ENCODE measurements around the gene BNIP5.

Gene BNIP5

DNA sequence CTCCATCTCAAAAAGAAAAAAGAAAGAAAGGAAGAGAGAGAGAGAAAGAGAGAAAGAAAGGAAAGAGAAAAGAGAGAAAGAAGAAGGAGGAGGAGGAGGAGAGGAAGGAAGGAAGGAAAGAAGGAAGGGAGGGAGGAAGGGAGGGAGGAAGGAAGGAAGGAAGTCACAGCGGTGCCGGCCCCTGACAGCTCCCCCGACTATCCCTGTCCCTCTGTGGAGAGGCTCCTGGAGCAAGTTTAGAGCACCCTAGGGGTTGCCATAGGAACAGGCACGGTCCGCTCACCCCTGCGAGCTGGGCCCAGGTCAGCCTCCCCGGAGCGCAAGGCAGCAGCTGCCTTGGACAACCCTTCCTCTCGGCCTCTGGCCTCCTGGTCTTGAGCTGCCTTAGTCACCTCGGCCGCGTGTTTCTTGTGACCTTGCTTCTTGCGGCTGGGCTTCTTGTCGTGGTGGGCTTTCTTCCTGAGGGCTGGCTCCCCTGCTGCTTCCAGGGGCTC, 6.8 kb downstream of the BNIP5 start:
- no peak overlapping the region for H3K4me3 ChIP-seq (ENCODE audit: low read length)
- no peak for DNase-seq (ENCODE audit: low read depth, low spot score)

DNA sequence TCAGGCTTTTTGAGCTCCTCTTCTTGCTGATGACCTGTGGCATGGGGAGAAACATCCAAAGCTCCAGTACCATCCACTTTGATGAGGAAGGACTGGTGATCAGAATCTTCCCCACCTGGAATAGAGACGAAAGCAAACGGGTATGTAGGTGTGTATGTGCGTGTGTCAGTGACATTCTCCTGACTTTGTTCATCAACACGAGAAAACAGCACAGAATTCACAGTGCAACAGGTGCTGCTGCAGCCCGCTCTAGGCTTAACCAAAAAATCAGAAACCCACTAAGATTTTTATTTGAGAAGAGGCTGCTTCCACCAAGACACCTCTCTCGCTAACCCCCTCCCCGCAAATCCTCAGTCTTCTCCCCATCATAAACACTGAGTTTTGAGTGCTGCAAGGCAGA, 8.1 kb downstream of the BNIP5 start:
- DNase-seq (ENCODE audit: low read depth, low spot score), result no peak
- H3K4me3 ChIP-seq (ENCODE audit: low read length), result no peak overlapping the region

DNA sequence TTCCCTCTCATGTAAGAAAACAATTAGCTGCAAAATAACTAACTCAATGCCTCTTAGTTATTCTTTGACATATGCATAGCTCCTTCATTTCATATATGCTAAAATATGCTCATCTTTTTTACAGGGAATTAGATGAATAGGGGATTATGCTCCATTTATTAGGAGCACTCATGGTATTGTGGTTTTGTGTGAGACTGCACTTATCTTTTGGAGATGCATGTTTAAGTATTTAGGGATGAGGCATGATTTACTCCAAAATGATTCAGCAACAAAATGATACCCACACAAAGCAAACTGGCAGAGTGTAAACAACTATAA, 8.8 kb downstream of the BNIP5 start:
- DNase-seq (ENCODE audit: low read depth, low spot score), result no peak
- no peak overlapping the region for H3K4me3 ChIP-seq (ENCODE audit: low read length)

DNA sequence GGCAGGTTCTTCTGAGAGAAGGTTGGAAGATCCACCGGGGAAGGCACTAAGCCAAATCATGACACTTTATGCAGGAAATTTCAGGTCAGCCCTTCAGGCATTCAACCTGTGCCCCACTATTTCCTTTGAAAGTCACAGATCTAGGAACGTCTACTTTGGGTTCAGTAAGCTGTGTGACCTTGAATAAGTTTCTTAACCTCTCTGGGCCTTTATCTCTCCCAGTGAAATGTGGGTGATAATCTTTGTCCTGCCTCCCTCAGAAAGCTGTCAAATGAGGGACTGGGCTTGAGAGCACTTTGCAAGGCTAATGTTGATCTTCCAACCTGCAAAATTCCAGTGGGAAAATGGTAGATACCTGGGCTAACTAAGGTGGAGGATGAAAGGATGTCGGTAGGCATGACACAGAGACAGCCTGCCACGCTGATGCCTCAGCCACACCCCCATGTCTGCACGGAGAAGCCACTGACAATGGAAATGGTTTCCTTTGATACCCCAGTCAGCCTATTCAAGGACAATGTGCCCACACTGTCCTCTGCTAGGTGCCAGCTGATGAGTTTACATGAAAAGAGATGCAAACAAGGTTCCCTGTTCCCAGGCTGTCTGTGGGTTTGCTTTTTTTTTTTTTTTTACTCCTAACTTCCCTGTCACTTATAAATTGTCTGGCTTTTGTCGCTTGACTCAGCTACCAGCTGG, 9.3 kb downstream of the BNIP5 start:
- no peak for DNase-seq (ENCODE audit: low read depth, low spot score)
- no peak overlapping the region for H3K4me3 ChIP-seq (ENCODE audit: low read length)

DNA sequence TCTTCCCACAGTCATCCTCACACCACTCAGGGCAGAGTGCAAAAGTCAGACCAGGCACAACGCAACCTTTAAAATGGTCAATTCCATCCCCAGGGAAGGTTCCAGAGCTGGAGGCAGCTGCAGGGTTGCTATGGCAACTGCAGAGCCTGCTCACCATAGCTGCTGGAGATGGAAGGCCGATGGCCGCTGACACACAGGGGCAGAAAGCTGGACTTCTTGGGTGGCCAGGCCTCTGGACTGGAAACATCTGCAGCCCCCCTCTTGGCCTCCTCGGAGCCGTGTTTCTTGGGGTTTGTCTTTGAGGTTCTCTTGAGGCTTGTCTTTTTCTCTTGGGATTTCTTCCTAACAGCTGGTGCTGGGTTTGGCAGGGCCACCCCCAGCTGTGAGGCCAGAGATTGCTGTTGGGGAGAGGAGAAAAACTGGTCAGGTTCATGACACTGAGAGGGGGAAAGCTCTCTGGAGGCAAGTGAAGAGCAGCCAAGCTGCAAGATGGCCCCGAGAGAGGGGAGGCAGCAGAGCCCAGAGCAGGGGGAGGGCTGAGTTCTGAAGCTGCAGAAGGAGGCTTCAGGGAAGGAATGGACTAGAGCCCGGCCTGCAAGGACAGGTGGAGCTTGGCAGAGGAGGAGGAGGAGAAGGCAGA, 10.2 kb downstream of the BNIP5 start:
- DNase-seq (ENCODE audit: low read depth, low spot score), result no peak
- no peak overlapping the region for H3K4me3 ChIP-seq (ENCODE audit: low read length)

DNA sequence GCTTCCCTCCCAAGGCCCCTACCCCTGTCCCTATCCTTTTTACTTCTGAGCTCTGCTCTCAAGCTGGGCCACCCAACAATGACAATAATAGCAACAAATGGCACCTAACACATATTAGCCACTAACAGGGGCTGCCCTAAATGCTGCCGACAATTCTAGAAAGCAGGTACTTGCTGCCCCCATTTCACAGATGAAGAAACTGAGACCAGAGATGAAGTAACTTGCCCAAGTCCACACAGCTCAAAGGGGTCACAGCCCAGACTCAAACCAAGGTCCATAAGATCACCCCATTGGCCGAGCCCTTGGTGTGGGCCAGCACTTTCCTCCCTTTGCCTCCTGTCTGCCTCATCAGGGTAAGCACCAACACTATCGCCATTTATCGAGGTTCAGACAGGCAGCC, 12.0 kb downstream of the BNIP5 start:
- no peak overlapping the region for H3K4me3 ChIP-seq (ENCODE audit: low read length)
- DNase-seq (ENCODE audit: low read depth, low spot score), result no peak

DNA sequence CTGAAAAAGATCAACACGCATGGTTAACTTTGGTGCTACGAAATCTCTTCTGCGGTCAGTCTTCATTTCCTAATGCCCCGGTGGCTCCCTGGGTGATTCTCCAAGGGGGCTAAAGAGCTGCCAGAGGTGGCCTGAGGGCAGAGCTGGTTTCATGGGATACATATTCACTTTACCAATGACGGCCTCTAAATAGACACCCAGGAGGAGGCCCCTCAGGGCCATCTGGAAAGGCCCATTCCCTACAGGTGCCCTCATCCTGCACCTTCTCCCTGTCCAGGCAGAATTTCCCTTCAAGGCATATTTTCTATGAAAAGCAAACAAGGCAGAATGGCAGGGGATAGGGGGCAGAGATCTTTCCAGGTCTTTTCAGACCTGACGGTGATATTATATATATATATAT, 12.5 kb downstream of the BNIP5 start:
- no peak for DNase-seq (ENCODE audit: low read depth, low spot score)
- H3K4me3 ChIP-seq (ENCODE audit: low read length), result no peak overlapping the region

DNA sequence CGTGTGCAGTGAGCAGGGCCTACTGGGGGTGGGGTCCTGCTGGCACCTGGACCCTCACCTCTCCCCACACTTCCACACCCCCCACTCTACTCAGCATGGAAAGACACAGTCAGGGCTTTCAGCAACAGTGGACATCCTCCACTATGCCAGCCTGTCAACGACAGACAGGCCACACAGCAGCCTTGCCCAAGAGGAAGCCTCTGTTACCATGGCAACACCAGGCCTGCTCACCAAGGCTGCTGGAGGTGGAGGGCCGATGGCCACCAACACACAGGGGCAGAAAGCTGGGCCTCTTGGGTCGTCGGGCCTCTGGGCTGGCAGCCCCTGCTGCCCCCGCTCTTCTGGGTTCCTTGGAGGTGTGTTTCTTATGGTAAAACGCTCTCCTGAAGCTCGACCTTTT, 13.6 kb downstream of the BNIP5 start:
- no peak for DNase-seq (ENCODE audit: low read depth, low spot score)
- H3K4me3 ChIP-seq (ENCODE audit: low read length), result no peak overlapping the region

DNA sequence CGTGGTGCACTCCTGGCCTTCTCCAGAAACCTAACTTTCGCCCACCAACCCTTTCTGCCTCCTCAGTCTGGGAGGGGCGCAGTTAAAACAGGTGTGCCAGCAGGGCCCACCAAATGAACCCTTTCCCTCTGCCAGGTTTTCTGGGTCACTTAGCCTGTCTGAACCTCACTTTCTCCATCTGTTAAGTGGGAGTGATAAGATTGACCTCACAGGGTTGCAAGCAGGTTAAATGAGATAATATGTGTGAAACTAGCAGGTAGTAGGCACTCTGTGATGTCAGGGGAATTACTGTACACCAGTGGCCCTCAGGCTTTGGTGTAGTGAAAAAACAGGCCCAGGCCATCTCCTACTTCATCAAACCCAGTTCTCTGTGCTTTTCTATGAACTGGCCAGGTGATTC, 14.1 kb downstream of the BNIP5 start:
- DNase-seq (ENCODE audit: low read depth, low spot score), result no peak
- no peak overlapping the region for H3K4me3 ChIP-seq (ENCODE audit: low read length)

DNA sequence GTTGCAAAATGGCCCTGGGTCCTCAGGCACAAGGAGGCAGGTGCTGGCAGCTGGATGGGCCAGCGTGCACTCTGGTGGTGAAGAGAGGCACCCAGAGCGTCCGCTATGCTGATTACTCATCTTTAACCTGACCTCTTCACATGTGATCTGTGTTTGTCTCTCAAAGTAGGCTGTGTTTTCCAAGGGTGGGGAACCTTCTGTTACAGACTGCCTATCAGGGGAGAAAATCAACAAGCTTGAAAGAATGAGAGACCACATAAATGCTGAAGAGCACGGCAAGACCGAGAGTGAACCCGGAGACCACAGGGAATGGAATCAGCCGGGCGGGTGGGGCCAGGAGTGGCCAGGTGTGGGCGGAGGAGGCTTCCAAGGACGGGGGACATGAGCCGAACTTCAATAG, 16.2 kb downstream of the BNIP5 start:
- no peak for DNase-seq (ENCODE audit: low read depth, low spot score)
- H3K4me3 ChIP-seq (ENCODE audit: low read length), result no peak overlapping the region

DNA sequence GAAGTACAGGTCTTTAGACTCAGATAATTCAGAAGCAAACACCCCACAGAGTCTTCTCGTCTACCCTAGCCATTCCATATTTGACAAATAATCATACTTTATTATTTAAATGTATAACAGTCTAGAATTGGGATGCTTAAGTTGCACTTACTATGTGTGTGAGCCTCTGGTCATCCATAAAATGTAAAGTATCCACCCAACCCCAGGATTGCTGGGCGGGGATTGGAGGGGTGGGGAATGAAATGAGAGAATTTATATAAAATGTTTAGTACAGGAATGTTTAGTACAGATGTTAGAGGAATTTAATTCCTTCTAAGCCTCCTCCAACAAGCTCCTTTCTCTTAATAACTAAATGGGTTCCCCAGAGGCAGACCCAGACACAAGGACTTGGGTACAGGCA, 16.9 kb downstream of the BNIP5 start:
- DNase-seq (ENCODE audit: low read depth, low spot score), result no peak
- H3K4me3 ChIP-seq (ENCODE audit: low read length), result no peak overlapping the region

DNA sequence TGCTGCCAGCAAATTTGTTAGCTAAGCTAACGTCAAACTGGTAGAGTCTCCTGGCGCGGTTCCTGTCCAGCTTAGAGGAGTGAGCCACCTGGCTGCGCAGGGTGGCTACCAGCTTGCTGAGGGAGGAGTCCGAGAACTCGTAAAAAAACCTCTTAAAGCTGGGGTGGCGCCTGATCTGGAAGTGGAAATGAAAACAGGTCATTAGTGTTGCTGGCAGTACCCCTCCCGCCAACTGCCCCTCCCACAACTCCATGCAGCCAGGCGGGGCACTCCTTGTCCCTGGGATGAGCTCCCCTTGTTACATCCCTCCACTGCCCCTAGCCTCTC, 17.3 kb downstream of the BNIP5 start:
- DNase-seq (ENCODE audit: low read depth, low spot score), result no peak

DNA sequence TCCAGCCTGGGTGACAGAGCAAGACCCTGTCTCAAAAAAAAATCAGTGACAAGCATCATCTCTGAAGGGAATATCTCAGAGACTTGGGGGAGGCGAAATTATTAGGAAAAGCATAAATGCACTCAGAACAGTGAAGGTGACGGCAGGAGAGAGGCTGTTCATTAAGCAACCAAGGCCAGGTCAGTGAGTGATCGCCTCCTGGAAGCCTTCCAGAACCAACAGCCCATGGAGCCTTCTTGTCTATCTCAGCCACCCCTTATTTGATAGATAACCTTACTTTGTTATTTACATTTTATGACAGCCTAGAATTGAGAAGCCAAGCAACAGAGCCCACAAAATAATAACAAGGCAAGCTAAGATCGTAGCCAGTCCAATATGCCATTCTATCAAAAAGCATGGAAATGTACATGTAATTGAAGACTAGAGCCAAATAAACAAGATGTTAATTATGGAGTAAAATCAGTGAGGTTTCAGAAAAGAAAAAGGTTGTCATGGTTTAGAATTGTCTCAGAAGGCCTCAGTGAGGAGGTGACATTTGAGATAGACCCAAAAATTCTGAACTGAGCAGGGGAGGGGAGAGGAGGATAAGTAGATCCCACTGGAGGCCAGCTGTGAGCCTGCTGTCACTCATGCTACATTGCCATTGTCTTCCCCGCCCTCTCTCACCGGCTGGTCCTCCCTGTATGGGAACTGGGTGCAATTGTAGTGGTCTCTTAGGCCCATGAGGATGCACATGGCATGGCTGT, 17.8 kb downstream of the BNIP5 start:
- DNase-seq (ENCODE audit: low read depth, low spot score), result no peak
- no peak overlapping the region for H3K4me3 ChIP-seq (ENCODE audit: low read length)

More for the DNA sequence above, 17.3 kb downstream of the BNIP5 start:
- H3K4me3 ChIP-seq (ENCODE audit: low read length), result no peak overlapping the region

DNA sequence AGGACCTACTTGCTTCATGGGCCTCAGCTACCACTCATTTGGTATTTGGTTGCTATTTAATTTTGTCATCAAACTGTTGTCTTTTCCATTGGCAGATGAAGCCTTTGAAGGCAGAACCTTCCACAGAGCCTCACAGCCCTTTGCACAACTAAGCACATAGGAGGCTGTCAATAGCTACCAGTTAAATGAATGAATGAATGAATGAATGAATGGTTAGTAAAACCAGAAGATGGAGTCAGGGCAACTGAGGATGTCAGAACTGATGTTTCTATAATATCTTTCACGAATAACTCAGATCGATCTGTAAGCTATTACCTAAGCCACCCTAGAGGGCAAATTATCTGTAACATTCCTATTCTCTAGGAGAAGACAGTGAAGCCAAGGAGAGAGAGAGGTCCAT, 19.1 kb downstream of the BNIP5 start:
- H3K4me3 ChIP-seq (ENCODE audit: low read length), result no peak overlapping the region
- DNase-seq (ENCODE audit: low read depth, low spot score), result no peak

DNA sequence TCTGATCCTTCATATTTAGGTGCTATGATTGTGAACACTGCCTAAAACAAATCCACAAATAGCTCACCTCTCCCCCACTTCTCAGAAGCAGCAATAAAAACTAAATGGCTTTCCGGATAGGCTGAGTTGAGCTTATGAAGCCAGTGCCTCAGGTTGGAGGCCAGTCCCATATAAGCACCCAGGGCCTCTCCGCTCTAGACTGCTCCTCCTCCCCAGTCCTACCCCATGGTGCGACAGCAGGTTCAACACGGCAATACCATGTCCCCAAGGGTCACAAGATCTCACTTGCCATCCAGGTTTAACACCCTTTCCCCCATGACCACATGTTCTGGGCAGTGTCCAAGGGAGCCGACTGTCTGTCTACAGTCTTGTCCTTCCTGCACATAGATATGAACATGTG, 20.8 kb downstream of the BNIP5 start:
- DNase-seq (ENCODE audit: low read depth, low spot score), result no peak
- no peak overlapping the region for H3K4me3 ChIP-seq (ENCODE audit: low read length)

DNA sequence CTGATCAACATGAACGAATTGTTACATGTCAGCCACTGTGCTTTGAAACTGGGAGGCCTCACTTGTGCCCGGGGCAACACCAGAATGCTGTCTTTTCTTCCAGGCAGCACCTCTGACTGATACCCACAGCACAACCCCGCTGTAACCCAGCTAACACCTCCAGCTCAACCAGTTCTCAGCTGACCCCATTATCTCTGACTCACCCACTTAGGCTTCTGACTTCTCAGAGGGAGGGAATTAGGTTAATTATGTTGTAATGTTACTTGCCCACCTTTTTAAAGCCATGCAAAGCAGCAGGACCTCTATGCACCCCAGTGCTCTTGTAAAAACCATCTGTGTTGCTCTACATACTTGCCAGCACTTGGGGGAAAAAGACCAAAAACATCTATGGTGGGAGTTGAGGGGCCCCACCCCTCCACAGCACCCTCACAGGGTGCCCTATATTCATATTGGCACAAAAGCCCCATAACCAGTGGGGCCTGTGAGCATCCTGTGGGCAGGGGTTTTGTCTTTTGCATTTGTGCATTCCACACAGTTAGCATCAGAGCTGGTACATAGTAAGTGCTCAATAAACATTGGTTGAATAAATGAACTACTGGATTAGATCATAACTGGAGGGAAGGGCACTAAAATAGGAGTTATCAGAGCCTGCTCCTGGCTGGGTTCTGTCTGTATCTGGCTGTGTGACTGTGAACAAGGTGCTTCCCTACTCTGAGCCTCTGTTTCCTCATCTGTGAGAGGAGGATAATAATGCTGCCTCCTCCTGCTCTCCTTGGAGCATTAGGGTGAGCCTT, 22.3 kb downstream of the BNIP5 start:
- no peak for DNase-seq (ENCODE audit: low read depth, low spot score)
- no peak overlapping the region for H3K4me3 ChIP-seq (ENCODE audit: low read length)

DNA sequence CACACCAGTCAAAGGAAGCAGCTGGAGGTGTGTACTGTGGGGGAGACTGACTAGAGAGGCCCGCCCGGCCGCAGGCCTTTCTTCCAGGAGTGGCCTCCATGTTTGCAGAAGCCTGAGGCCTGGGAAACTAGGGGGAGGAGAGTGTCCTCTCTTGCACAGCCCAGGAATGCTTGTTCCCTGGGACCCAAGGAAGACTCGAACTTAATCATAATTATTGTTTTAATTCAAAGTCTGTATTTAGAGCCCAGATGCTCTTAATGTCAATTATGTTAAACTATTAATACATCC, 23.1 kb downstream of the BNIP5 start:
- no peak for DNase-seq (ENCODE audit: low read depth, low spot score)
- H3K4me3 ChIP-seq (ENCODE audit: low read length), result no peak overlapping the region

DNA sequence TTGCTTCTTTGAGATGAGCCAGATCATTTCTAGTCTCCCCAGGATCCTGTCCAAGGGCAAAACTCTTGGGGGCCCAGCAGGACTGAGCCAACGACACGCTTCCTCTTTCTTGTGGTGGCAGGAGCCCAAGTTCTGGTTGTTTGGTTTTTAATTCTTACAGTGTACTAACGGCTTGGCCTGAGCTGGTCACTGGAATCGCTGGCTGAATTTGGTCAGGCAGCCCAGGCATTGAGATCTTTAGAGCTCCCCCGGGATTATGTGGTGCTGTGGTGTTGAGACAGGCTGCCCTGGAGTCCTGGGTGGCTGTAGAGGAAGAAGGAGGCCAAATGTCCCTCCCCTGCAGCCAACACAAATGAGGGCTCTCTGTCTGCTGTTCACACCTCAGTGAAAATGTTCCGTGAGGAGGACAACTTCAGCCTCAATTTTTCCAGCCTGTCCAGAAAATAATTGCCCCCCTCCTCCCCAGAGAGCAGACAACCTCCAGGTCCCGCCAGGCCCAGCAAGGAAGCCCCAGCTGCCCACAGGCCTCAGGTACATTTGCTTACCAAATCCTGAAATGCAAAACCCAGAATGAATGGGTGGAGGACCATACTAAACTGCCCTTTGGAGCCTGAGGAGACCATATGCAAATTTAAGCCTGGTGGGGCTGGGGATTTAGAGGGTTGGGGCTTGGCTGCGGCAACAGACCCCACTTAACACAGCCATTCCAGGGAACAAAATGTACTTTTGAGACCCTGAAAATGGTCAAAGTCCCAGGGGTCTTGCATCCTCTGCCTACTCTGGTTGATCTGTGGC, 23.6 kb downstream of the BNIP5 start:
- DNase-seq (ENCODE audit: low read depth, low spot score), result no peak
- H3K4me3 ChIP-seq (ENCODE audit: low read length), result no peak overlapping the region

DNA sequence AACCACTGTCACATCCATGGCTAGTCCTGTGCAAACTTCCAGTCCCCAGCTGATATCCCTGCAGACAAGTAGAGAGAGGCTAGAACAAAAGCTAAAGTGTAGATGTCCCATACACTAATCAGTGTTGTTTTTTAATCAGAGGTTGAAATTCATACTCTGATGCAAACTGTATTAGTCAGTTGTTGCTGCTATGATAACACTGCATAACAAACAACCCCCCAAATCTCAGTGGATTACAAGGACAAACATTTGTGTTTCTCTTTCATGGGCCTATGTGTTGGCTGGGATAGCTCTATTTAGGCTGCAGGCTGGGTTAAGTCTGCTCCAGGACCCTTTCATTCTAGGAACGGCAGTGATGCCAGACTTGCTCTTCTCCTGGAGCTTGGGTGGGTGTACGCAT, 26.8 kb downstream of the BNIP5 start:
- H3K4me3 ChIP-seq (ENCODE audit: low read length), result no peak overlapping the region
- no peak for DNase-seq (ENCODE audit: low read depth, low spot score)

Measured in Jurkat, Clone E6-1 (cell line).